Keratinocyte (primary cell): ENCODE results near the gene WDPCP. TPM values are rescaled to one million over a fixed set of nuclear protein-coding genes. Genes with fewer than 3 reads are reported as not detected.
"Not testable (repeated sequence)": the region's sequence is repeated elsewhere in the genome, so short reads cannot be mapped to it uniquely, and the experiment has no call there.

Experiments used
- DNase-seq: peaks from one replicate; pipeline ENCODE4 v3.0.0-alpha.2; 2011; ENCODE audit warnings: low read depth, missing footprints, low spot score
- FAIRE-seq: peaks from 2 replicates; lab custom pipeline; 2011; peaks lifted over from hg19 to GRCh38; lab: Jason Lieb, UNC
- H2AFZ ChIP-seq: 2 replicates; pipeline ENCODE4 v1.6.0; 2012; ENCODE audit warnings: low read length, control low read depth, inconsistent platforms; ENCODE audit not compliant: control insufficient read depth
- H3K27ac ChIP-seq: 2 replicates; pipeline ENCODE4 v1.5.1; 2011; ENCODE audit warnings: low read length; ENCODE audit not compliant: control insufficient read depth, insufficient read depth
- H3K27me3 ChIP-seq: 3 replicates; pipeline ENCODE4 v1.6.0; 2011; ENCODE audit warnings: low read length; ENCODE audit not compliant: control insufficient read depth, insufficient read depth; ENCODE audit errors: extremely low read depth
- H3K36me3 ChIP-seq, 2 experiments: 2 replicates in 1 of 2; 3 replicates in 1 of 2; pipeline ENCODE4 v1.5.1; 2011; ENCODE audit warnings: low read length in 2 of 2, mild to moderate bottlenecking in 1 of 2; ENCODE audit not compliant: control insufficient read depth in 2 of 2, insufficient read depth in 2 of 2; ENCODE audit errors: extremely low read depth in 1 of 2
- H3K4me1 ChIP-seq: 3 replicates; pipeline ENCODE4 v1.5.1; 2011; ENCODE audit warnings: low read length; ENCODE audit not compliant: control insufficient read depth, insufficient read depth; ENCODE audit errors: extremely low read depth
- H3K4me2 ChIP-seq: 3 replicates; pipeline ENCODE4 v1.6.0; 2011; ENCODE audit warnings: low read depth, low read length; ENCODE audit not compliant: control insufficient read depth, insufficient read depth; ENCODE audit errors: extremely low read depth
- H3K4me3 ChIP-seq, 3 experiments: fragments of 200-600 bp in 1 of 3; sonication (generic) in 1 of 3; 2 replicates in 2 of 3; 3 replicates in 1 of 3; pipeline ENCODE4 v1.5.1; 2011 to 2016; ENCODE audit warnings: low read length in 3 of 3, mild to moderate bottlenecking in 3 of 3, control low read depth in 2 of 3, inconsistent platforms in 1 of 3, low read depth in 1 of 3, mixed read lengths in 1 of 3, mixed run types in 1 of 3, moderate library complexity in 1 of 3; ENCODE audit not compliant: control insufficient read depth in 2 of 3, insufficient read depth in 2 of 3; ENCODE audit errors: extremely low read depth in 1 of 3
- H3K79me2 ChIP-seq: 2 replicates; pipeline ENCODE4 v1.6.0; 2012; ENCODE audit warnings: low read length; ENCODE audit not compliant: control insufficient read depth, insufficient read depth
- H3K9ac ChIP-seq: 3 replicates; pipeline ENCODE4 v1.6.0; 2011; ENCODE audit warnings: low read length; ENCODE audit not compliant: control insufficient read depth, insufficient read depth; ENCODE audit errors: extremely low read depth
- H3K9me1 ChIP-seq: 3 replicates; pipeline ENCODE4 v1.6.0; 2011; ENCODE audit warnings: low read length; ENCODE audit not compliant: control insufficient read depth, insufficient read depth; ENCODE audit errors: extremely low read depth
- H3K9me3 ChIP-seq: 2 replicates; pipeline ENCODE4 v1.5.1; 2012; ENCODE audit warnings: low read depth, low read length; ENCODE audit not compliant: control insufficient read depth
- H4K20me1 ChIP-seq: 3 replicates; pipeline ENCODE4 v1.6.0; 2011; ENCODE audit warnings: low read length; ENCODE audit not compliant: control insufficient read depth, insufficient read depth; ENCODE audit errors: extremely low read depth
- CTCF ChIP-seq, 3 experiments: IDR thresholded peaks in 1 of 3; conservative IDR thresholded peaks in 1 of 3; optimal IDR thresholded peaks in 1 of 3; 2 replicates in 2 of 3; 3 replicates in 1 of 3; pipeline versions ENCODE3 to v1.5.1; 2011; ENCODE audit warnings: low read length in 3 of 3, mild to moderate bottlenecking in 3 of 3, moderate library complexity in 2 of 3, control low read depth in 1 of 3, inconsistent platforms in 1 of 3; ENCODE audit not compliant: insufficient read depth in 2 of 3; ENCODE audit errors: extremely low read depth in 1 of 3
- EZH2 ChIP-seq: IDR thresholded peaks from one replicate; pipeline ENCODE4 v1.6.1; 2012; ENCODE audit warnings: inconsistent platforms, mild to moderate bottlenecking, low read length, moderate library complexity
- dilution Hi-C: fragments of 300-500 bp; cut with MboI; formaldehyde crosslinking; loops from one replicate; pipeline ENCODE4 v1.7.0; 2020; ENCODE audit warnings: low sequenced_read_pairs; ENCODE audit not compliant: extremely low pct_ligation_motif_present
- polyA plus RNA-seq, 5 experiments: library from polyadenylated mRNA; depleted of rRNA in 3 of 5; stranded (reverse) in 3 of 5; stranded (forward) in 1 of 5; unstranded in 1 of 5; fragments of >200 nt; gene quantifications; 1 replicate in 1 of 5; 2 replicates in 3 of 5; 3 replicates in 1 of 5; pipeline versions ENCODE4 v1.2.1 to v1.2.3, GENCODE V29; 2011 to 2012; ENCODE audit warnings: missing spikeins in 2 of 5, low read depth in 1 of 5, low replicate concordance in 1 of 5

The WDPCP gene
- polyA plus RNA-seq, 1 donor (not counting 4 experiments of a cell fraction or from before 2014, with no cell fraction given) = 2.9 TPM

- Histone ChIP-seq H3K27ac (no peak overlapping the region), H3K9ac (no peak overlapping the region), H4K20me1 (no peaks in the 10 kb centered on the region), H3K4me1 (peaks cover 11% of the 10 kb centered on the region), H3K36me3 (no peaks in the 10 kb centered on the region), H3K27me3 (no peaks in the 10 kb centered on the region), H2AFZ (no peak overlapping the region), H3K79me2 (no peaks in the 10 kb centered on the region), H3K9me3 (no peaks in the 10 kb centered on the region), H3K4me3 (no peak overlapping the region), H3K9me1 (no peaks in the 10 kb centered on the region), H3K4me2 (no peak overlapping the region)
- dilution Hi-C loops = no loop called here
- TF ChIP-seq EZH2 = no peak
- DNase-seq (no peak), FAIRE-seq (no peak)
Measured at GRCh38 chr2:63578767-63579166, 9.5 kb downstream of the WDPCP start.

- H3K4me2 ChIP-seq = no peak overlapping the region
- no peak for FAIRE-seq
Measured at GRCh38 chr2:63576546-63576945, 11.7 kb downstream of the WDPCP start.

GRCh38 chr2:63573726-63574345 lies 14.4 kb downstream of the WDPCP start:
- H3K9ac ChIP-seq, H3K27me3 ChIP-seq, H4K20me1 ChIP-seq, H3K4me1 ChIP-seq, H3K9me1 ChIP-seq, H2AFZ ChIP-seq, H3K4me2 ChIP-seq, H3K36me3 ChIP-seq, H3K79me2 ChIP-seq, H3K9me3 ChIP-seq, DNase-seq, FAIRE-seq, dilution Hi-C loops, H3K4me3 ChIP-seq, H3K27ac ChIP-seq: not testable (repeated sequence)

More at GRCh38 chr2:63576546-63576945, 11.7 kb downstream of the WDPCP start:
- H3K9me1 ChIP-seq = no peaks in the 10 kb centered on the region
- no peaks in the 10 kb centered on the region for H3K36me3 ChIP-seq
- H3K27ac ChIP-seq = no peak overlapping the region
- H3K9me3 ChIP-seq = no peaks in the 10 kb centered on the region
- H3K9ac ChIP-seq = no peak overlapping the region
- TF ChIP-seq CTCF (optimal IDR thresholded peaks at IDR 0.05 in 1 of 3, IDR thresholded peaks at IDR 0.05 in 1 of 3, conservative IDR thresholded peaks at IDR 0.05 in 1 of 3; ENCODE audit: extremely low read depth in 1 of 3, insufficient read depth in 2 of 3, low read length in 3 of 3) (no peak), EZH2 (no peak)
- H3K79me2 ChIP-seq = no peaks in the 10 kb centered on the region
- peaks cover 6% of the 10 kb centered on the region for H3K4me1 ChIP-seq
- DNase-seq = no peak
- no peaks in the 10 kb centered on the region for H3K27me3 ChIP-seq
- no peak overlapping the region for H2AFZ ChIP-seq
- no peak overlapping the region for H3K4me3 ChIP-seq
- H4K20me1 ChIP-seq = no peaks in the 10 kb centered on the region
- dilution Hi-C loops = no loop called here

GRCh38 chr2:63573026-63573425 lies 15.3 kb downstream of the WDPCP start:
- DNase-seq, H3K9ac ChIP-seq, H3K9me1 ChIP-seq, FAIRE-seq, H3K9me3 ChIP-seq, H3K36me3 ChIP-seq, dilution Hi-C loops, H4K20me1 ChIP-seq, H3K79me2 ChIP-seq, H3K4me2 ChIP-seq, H3K27ac ChIP-seq, H2AFZ ChIP-seq, H3K4me1 ChIP-seq, H3K4me3 ChIP-seq, H3K27me3 ChIP-seq: not testable (repeated sequence)
